ENCODE results near the gene ANAPC16. TPM values are rescaled to one million over a fixed set of nuclear protein-coding genes. Genes with fewer than 3 reads are reported as not detected.

The ANAPC16 gene
- total RNA-seq, 2 experiments from 2014 or later: 90.2 to 123 TPM

DNA sequence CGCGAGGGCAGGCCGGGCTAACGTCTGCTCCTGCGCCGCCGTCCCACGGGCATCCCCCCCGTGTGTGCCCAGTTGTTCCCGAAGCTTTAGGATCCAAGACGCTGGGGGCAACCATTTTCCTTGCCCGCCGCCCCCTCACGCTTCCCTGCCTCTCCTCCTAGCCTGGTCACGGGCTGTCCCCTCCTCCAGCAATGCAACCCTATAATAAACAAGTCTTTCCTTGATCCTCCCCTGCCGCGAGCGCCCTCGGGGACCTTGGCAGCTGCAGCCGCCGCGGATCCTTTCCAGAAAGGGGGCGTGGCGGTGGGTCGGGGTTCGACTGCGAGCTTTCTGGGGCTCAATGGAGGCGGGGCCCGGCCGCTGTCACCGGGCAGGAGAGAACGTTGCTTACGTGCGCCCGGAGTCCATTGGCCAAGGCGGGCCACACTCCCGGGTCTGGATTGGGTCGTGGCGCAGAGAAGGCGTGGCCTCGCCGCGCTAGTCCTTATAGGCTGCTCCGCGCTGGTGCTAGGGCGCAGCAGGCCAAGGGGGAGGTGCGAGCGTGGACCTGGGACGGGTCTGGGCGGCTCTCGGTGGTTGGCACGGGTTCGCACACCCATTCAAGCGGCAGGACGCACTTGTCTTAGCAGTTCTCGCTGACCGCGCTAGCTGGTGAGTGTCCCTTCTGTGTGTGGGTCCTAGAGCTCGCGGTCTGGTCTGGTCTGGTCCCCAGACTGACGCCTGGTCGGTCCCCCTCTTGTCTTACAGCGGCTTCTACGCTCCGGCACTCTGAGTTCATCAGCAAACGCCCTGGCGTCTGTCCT is 57.8 kb downstream of the ANAPC16 start, which contains the start of gene DDIT4:
Gene DDIT4, plus strand, starts transcription at position 515 of the 803 bp plus-strand sequence. CDS start 293 bp downstream, outside the sequence.
- Mint-ChIP-seq H3K9me3 (ENCODE audit: low read depth) (no peaks in the 10 kb centered on the region), H3K4me1 (peaks cover 44% of the 10 kb centered on the region), H3K36me3 (ENCODE audit: low read depth) (peaks cover 39% of the 10 kb centered on the region), H3K4me3 (peak within 1 kb of the TSS; percentile 95), H3K27me3 (no peaks in the 10 kb centered on the region), H3K27ac (peak within 1 kb of the TSS; percentile 99)
- POLR2A ChIA-PET: interaction anchor here (0.5 to 6.1 kb wide), 24 partner anchors 10 to 1677 kb away, joined by 3 to 137 read pairs (median 4); partner anchors contain the start of genes ANAPC16 and ASCC1
- intact Hi-C loops (cut with DNase I, micrococcal nuclease): loop anchor here (1.0 to 2.0 kb wide), 10 partner anchors 12 to 185 kb away; partner anchors contain the start of genes ANAPC16 (in 1 of the 2), ASCC1 (in 1 of the 2) and SPOCK2 (in 1 of the 2)
- CTCF ChIA-PET: interaction anchor here (0.6 to 2.8 kb wide), 18 partner anchors 13 to 112 kb away, joined by 3 to 17 read pairs (median 4); no protein-coding TSS in a partner anchor
- DNase-seq (peak; percentile 100), ATAC-seq (peak; percentile 84)

DNA sequence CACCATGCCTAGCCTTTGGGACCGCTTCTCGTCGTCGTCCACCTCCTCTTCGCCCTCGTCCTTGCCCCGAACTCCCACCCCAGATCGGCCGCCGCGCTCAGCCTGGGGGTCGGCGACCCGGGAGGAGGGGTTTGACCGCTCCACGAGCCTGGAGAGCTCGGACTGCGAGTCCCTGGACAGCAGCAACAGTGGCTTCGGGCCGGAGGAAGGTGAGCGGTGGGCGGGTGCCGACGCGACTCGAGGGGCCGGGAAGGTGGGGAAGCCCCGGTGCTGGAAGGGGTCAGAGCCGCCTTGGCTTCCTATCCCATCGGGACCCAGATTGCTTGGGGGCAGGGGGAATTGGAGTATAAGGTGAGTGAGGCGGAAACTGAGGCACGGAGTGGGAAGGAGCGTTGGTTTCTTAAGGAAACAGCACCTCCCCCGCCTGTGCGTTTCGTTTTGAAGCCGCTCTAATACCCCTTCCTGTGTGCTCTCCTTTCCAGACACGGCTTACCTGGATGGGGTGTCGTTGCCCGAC is 58.5 kb downstream of the ANAPC16 start:
- H3K4me3 Mint-ChIP-seq: peak overlapping the region; percentile 95
- ChIA-PET CTCF (interaction anchor here (0.7 to 2.8 kb wide), 27 partner anchors 8 to 226 kb away, joined by 3 to 32 read pairs (median 6); partner anchors contain the start of gene ASCC1), POLR2A (interaction anchor here (1.0 to 6.1 kb wide), 16 partner anchors 9 to 59 kb away, joined by 3 to 137 read pairs (median 8); partner anchors contain the start of genes ANAPC16 and ASCC1)
- peak overlapping the region; percentile 99 for H3K27ac Mint-ChIP-seq
- intact Hi-C loops (cut with DNase I, micrococcal nuclease): loop anchor here in 1 of 2 experiments (2.0 kb wide), 1 partner anchor 61 kb away; no protein-coding TSS in a partner anchor
- no peaks in the 10 kb centered on the region for H3K9me3 Mint-ChIP-seq (ENCODE audit: low read depth)
- DNase-seq (no peak), ATAC-seq (no peak)
- H3K27me3 Mint-ChIP-seq: no peaks in the 10 kb centered on the region
- peaks cover 45% of the 10 kb centered on the region for H3K4me1 Mint-ChIP-seq
- H3K36me3 Mint-ChIP-seq (ENCODE audit: low read depth): peaks cover 39% of the 10 kb centered on the region

DNA sequence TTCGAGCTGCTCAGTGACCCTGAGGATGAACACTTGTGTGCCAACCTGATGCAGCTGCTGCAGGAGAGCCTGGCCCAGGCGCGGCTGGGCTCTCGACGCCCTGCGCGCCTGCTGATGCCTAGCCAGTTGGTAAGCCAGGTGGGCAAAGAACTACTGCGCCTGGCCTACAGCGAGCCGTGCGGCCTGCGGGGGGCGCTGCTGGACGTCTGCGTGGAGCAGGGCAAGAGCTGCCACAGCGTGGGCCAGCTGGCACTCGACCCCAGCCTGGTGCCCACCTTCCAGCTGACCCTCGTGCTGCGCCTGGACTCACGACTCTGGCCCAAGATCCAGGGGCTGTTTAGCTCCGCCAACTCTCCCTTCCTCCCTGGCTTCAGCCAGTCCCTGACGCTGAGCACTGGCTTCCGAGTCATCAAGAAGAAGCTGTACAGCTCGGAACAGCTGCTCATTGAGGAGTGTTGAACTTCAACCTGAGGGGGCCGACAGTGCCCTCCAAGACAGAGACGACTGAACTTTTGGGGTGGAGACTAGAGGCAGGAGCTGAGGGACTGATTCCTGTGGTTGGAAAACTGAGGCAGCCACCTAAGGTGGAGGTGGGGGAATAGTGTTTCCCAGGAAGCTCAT is 59.0 kb downstream of the ANAPC16 start:
- Mint-ChIP-seq H3K27me3 (no peaks in the 10 kb centered on the region), H3K4me1 (peaks cover 45% of the 10 kb centered on the region), H3K27ac (peak overlapping the region; percentile 99), H3K9me3 (ENCODE audit: low read depth) (no peaks in the 10 kb centered on the region), H3K4me3 (peak overlapping the region; percentile 95), H3K36me3 (ENCODE audit: low read depth) (peaks cover 39% of the 10 kb centered on the region)
- DNase-seq (peak; percentile 82), ATAC-seq (peak; percentile 3)
- ChIA-PET CTCF (interaction anchor here (0.6 to 2.8 kb wide), 31 partner anchors 9 to 226 kb away, joined by 3 to 32 read pairs (median 5); partner anchors contain the start of gene ASCC1), POLR2A (interaction anchor here (0.9 to 6.1 kb wide), 14 partner anchors 8 to 62 kb away, joined by 3 to 137 read pairs (median 6); no protein-coding TSS in a partner anchor)
- intact Hi-C loops (cut with DNase I, micrococcal nuclease): loop anchor here in 1 of 2 experiments (2.0 kb wide), 1 partner anchor 60 kb away; no protein-coding TSS in a partner anchor

DNA sequence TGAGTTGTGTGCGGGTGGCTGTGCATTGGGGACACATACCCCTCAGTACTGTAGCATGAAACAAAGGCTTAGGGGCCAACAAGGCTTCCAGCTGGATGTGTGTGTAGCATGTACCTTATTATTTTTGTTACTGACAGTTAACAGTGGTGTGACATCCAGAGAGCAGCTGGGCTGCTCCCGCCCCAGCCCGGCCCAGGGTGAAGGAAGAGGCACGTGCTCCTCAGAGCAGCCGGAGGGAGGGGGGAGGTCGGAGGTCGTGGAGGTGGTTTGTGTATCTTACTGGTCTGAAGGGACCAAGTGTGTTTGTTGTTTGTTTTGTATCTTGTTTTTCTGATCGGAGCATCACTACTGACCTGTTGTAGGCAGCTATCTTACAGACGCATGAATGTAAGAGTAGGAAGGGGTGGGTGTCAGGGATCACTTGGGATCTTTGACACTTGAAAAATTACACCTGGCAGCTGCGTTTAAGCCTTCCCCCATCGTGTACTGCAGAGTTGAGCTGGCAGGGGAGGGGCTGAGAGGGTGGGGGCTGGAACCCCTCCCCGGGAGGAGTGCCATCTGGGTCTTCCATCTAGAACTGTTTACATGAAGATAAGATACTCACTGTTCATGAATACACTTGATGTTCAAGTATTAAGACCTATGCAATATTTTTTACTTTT is 59.7 kb downstream of the ANAPC16 start:
- DNase-seq (peak; percentile 70), ATAC-seq (no peak)
- Mint-ChIP-seq H3K4me1 (peaks cover 41% of the 10 kb centered on the region), H3K36me3 (ENCODE audit: low read depth) (peaks cover 39% of the 10 kb centered on the region), H3K9me3 (ENCODE audit: low read depth) (no peaks in the 10 kb centered on the region), H3K27me3 (no peaks in the 10 kb centered on the region), H3K4me3 (peak overlapping the region; percentile 95), H3K27ac (peak overlapping the region; percentile 99)
- intact Hi-C loops (cut with DNase I, micrococcal nuclease): loop anchor here in 1 of 2 experiments (2.0 kb wide), 1 partner anchor 59 kb away; no protein-coding TSS in a partner anchor
- POLR2A ChIA-PET: interaction anchor here (0.9 to 6.1 kb wide), 15 partner anchors 8 to 62 kb away, joined by 3 to 137 read pairs (median 4); no protein-coding TSS in a partner anchor
- CTCF ChIA-PET: interaction anchor here (0.6 to 2.8 kb wide), 30 partner anchors 8 to 227 kb away, joined by 3 to 32 read pairs (median 4); partner anchors contain the start of gene ASCC1

DNA sequence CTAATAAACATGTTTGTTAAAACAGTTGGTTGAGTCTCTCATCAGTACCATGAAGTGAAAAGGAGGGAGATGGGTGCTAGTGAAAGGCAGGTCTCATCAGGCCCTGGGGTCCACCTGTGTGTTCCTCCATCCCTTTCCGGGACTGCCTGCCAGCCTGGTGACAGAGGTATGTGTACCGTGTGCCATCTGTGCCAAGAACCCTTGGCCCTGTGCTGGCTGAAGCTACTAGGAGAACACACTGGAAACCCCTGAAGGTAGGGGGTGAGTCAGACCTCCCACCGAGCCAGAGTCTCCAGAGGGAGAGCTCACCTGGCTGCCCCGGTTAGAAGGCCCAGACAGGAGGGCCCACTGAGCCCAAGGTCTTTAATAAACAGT is 60.2 kb downstream of the ANAPC16 start:
- POLR2A ChIA-PET: interaction anchor here (1.1 to 6.1 kb wide), 12 partner anchors 7 to 61 kb away, joined by 3 to 137 read pairs (median 8); no protein-coding TSS in a partner anchor
- Mint-ChIP-seq H3K9me3 (ENCODE audit: low read depth) (no peaks in the 10 kb centered on the region), H3K27ac (peak overlapping the region; percentile 99), H3K4me1 (peaks cover 36% of the 10 kb centered on the region), H3K36me3 (ENCODE audit: low read depth) (peaks cover 39% of the 10 kb centered on the region), H3K4me3 (peak overlapping the region; percentile 95), H3K27me3 (no peaks in the 10 kb centered on the region)
- CTCF ChIA-PET: interaction anchor here (0.8 to 2.8 kb wide), 14 partner anchors 15 to 66 kb away, joined by 3 to 32 read pairs (median 9); no protein-coding TSS in a partner anchor
- intact Hi-C loops (cut with DNase I, micrococcal nuclease): no loop called here
- ATAC-seq (peak; percentile 8), DNase-seq (peak; percentile 78)

DNA sequence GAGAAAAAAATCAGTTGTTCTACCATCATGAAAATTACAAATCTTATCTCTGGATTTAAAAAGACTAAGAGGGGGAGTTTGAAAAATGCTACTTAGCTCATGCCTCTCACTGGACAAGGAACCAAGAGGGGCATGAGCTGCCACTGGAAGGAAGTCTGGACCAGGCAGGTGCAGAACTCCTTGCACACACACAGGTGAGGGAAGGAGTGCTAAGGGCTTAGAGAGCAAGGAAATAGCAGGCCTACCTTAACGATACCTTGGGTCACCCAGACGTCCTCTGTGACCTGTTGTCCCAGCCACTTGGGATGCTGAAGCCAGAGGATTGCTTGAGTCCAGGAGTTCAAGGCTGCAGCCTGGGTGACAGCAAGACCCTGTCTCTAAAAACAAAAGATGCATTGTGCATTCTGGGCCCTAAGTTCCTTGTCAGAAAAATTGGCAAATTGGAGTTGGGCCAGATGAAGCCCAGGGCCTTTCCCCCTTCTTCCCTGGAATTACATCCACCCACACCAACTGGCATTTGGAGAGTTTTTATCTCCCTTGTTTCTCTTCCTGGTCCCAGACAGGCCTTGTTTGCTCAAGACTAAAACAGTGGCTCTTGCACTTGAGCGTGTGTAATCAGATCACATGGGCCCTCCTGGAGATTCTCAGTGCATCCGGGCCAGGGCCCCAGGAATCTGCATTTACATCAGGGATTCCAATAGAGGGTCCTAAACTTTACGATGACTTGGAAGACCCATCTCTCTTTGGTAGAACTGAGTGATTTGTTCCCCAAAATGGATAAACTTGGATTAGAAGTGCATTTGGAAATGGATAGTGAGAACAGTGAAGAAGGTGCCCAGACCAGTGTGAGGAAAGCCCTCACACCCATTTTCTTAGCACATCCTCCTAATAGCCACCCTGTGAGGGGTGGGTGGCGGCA is 60.9 kb downstream of the ANAPC16 start:
- H3K27me3 Mint-ChIP-seq: no peaks in the 10 kb centered on the region
- ChIA-PET CTCF (interaction anchor here (0.8 to 2.8 kb wide), 11 partner anchors 15 to 61 kb away, joined by 3 to 18 read pairs (median 6); no protein-coding TSS in a partner anchor), POLR2A (interaction anchor here (1.1 to 6.1 kb wide), 10 partner anchors 14 to 57 kb away, joined by 4 to 137 read pairs (median 14); no protein-coding TSS in a partner anchor)
- intact Hi-C loops (cut with DNase I, micrococcal nuclease): no loop called here
- peak; percentile 62 for DNase-seq
- peaks cover 33% of the 10 kb centered on the region for H3K4me1 Mint-ChIP-seq
- ATAC-seq: peak; percentile 2
- H3K36me3 Mint-ChIP-seq (ENCODE audit: low read depth): peaks cover 39% of the 10 kb centered on the region
- H3K27ac Mint-ChIP-seq: peak overlapping the region; percentile 99
- H3K9me3 Mint-ChIP-seq (ENCODE audit: low read depth): no peaks in the 10 kb centered on the region
- H3K4me3 Mint-ChIP-seq: peak overlapping the region; percentile 95

DNA sequence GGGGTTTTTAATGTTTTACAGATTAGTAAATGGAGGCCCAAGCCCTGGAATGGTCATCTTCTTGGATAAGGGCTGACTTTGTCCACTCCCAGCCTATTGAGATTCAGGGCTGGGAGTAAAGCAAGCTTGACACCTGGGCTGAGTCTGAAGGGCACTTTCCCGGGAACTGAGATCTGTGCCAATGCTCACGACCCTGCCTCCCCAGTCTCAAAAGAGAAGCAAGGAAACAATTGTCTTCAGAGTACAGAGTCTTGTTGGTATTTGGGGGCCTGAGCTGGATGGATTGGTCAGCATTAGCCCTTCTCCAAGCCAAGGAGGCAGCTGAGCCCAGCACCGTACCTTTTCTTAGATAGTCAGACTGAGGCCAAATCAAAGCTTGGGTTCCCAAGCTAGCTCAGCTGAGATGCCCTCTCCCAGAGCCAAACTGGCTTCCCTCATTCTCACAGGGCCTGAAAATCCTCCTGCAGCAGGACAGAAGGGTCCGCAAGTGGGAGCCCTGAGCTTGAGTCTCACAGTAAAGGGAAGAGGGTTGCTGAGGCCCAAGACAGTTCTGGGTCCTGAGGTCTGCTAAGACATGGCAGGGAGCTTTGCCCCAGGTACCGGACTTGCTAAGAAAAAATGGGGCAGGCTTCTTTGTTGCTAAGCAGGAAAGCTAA is 61.7 kb downstream of the ANAPC16 start:
- intact Hi-C loops (cut with DNase I, micrococcal nuclease): no loop called here
- Mint-ChIP-seq H3K36me3 (ENCODE audit: low read depth) (peaks cover 39% of the 10 kb centered on the region), H3K4me3 (peak overlapping the region; percentile 95), H3K4me1 (peaks cover 28% of the 10 kb centered on the region), H3K27ac (peak overlapping the region; percentile 61), H3K27me3 (no peaks in the 10 kb centered on the region), H3K9me3 (ENCODE audit: low read depth) (no peaks in the 10 kb centered on the region)
- ChIA-PET POLR2A (interaction anchor here (1.0 to 6.1 kb wide), 5 partner anchors 13 to 56 kb away, joined by 4 to 48 read pairs (median 15); no protein-coding TSS in a partner anchor), CTCF (interaction anchor here (0.7 to 6.8 kb wide), 11 partner anchors 10 to 592 kb away, joined by 3 to 27 read pairs (median 4); no protein-coding TSS in a partner anchor)
- DNase-seq (no peak), ATAC-seq (no peak)

DNA sequence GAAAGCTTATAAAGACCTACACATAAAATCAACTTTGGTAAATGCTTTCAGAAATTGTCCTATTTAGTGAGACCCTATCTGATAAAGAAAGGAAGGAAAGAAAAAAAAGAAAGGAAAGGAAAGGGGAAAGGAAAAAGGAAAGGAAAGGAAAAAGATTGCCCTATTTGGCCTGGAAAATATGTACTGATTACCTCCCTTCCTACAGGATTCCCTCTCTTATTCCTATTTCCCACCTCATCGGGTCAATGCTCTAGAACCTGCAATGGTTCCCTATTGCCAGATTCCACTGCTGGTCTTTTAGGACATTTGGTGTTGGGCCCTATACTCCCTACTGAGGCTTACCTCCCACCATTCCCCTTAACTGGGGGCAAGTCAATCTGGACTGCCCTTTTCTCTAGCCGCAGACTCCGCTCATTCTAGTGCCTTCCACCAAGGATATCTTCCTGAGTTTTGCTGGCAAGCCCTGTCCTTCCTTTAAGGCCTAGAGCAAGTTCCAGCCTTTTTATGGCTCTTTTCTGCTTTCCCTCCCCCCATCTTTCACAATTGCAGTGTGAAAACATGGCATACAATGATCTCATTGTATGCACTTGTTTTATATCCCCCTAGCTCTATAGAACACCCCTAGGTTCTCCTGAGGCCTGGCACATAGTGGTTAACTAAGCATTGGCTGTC is 62.3 kb downstream of the ANAPC16 start:
- peak overlapping the region; percentile 95 for H3K4me3 Mint-ChIP-seq
- peaks cover 29% of the 10 kb centered on the region for H3K4me1 Mint-ChIP-seq
- H3K27ac Mint-ChIP-seq: peak overlapping the region; percentile 74
- H3K27me3 Mint-ChIP-seq: no peaks in the 10 kb centered on the region
- ATAC-seq (no peak), DNase-seq (no peak)
- intact Hi-C loops (cut with DNase I, micrococcal nuclease): no loop called here
- peaks cover 37% of the 10 kb centered on the region for H3K36me3 Mint-ChIP-seq (ENCODE audit: low read depth)
- no peaks in the 10 kb centered on the region for H3K9me3 Mint-ChIP-seq (ENCODE audit: low read depth)
- CTCF ChIA-PET: interaction anchor here (0.7 to 6.8 kb wide), 13 partner anchors 9 to 592 kb away, joined by 3 to 27 read pairs (median 4); no protein-coding TSS in a partner anchor
- POLR2A ChIA-PET: interaction anchor here (0.5 to 6.1 kb wide), 6 partner anchors 13 to 334 kb away, joined by 3 to 48 read pairs (median 14); no protein-coding TSS in a partner anchor

All from activated CD4-positive, alpha-beta T cell treated with anti-CD3 and anti-CD28 coated beads for 36 hours (primary cell).